ENCODE results near the gene APBB1IP.
"Not testable (repeated sequence)": the region's sequence is repeated elsewhere in the genome, so short reads cannot be mapped to it uniquely, and the experiment has no call there.

APBB1IP gene

GRCh38 chr10:26441491-26442214 lies 3.5 kb downstream of the APBB1IP start:
- no peak for DNase-seq

- DNase-seq, result no peak
Measured at GRCh38 chr10:26445411-26446031, 7.4 kb downstream of the APBB1IP start.

- no peak for DNase-seq
Measured at GRCh38 chr10:26446258-26446657, 8.1 kb downstream of the APBB1IP start.

GRCh38 chr10:26448292-26448691 lies 10.2 kb downstream of the APBB1IP start:
- DNase-seq, result no peak

GRCh38 chr10:26448706-26449435 lies 10.7 kb downstream of the APBB1IP start:
- DNase-seq, result no peak

GRCh38 chr10:26449726-26450125 lies 11.6 kb downstream of the APBB1IP start:
- no peak for DNase-seq

- no peak for DNase-seq
Measured at GRCh38 chr10:26451903-26452302, 13.8 kb downstream of the APBB1IP start.

- DNase-seq, result no peak
Measured at GRCh38 chr10:26453850-26454249, 15.7 kb downstream of the APBB1IP start.

GRCh38 chr10:26454891-26455290 lies 16.8 kb downstream of the APBB1IP start:
- no peak for DNase-seq

- no peak for DNase-seq
Measured at GRCh38 chr10:26455567-26456315, 17.6 kb downstream of the APBB1IP start.

- DNase-seq, result no peak
Measured at GRCh38 chr10:26457088-26457487, 18.9 kb downstream of the APBB1IP start.

GRCh38 chr10:26460736-26461135 lies 22.6 kb downstream of the APBB1IP start:
- no peak for DNase-seq

- no peak for DNase-seq
Measured at GRCh38 chr10:26463986-26464385, 25.8 kb downstream of the APBB1IP start.

GRCh38 chr10:26464632-26465280 lies 26.6 kb downstream of the APBB1IP start:
- DNase-seq, result no peak

- DNase-seq, result not testable (repeated sequence)
Measured at GRCh38 chr10:26466531-26466930, 28.4 kb downstream of the APBB1IP start.

GRCh38 chr10:26467639-26468038 lies 29.5 kb downstream of the APBB1IP start:
- no peak for DNase-seq

- no peak for DNase-seq
Measured at GRCh38 chr10:26468291-26468690, 30.1 kb downstream of the APBB1IP start.

GRCh38 chr10:26468700-26469099 lies 30.6 kb downstream of the APBB1IP start:
- no peak for DNase-seq

- DNase-seq, result no peak
Measured at GRCh38 chr10:26472492-26472778, 34.3 kb downstream of the APBB1IP start.

GRCh38 chr10:26474026-26474425 lies 35.9 kb downstream of the APBB1IP start:
- DNase-seq, result no peak

GRCh38 chr10:26474845-26475244 lies 36.7 kb downstream of the APBB1IP start:
- DNase-seq, result not testable (repeated sequence)

- no peak for DNase-seq
Measured at GRCh38 chr10:26475386-26475785, 37.2 kb downstream of the APBB1IP start.

GRCh38 chr10:26477501-26477900 lies 39.4 kb downstream of the APBB1IP start:
- DNase-seq, result no peak
